HG03103 (cell line): ENCODE data around the gene DCUN1D3.
"Not testable (repeated sequence)": the region's sequence is repeated elsewhere in the genome, so short reads cannot be mapped to it uniquely, and the experiment has no call there.

Source experiments
- ATAC-seq: cut with Tn5 transposase; IDR thresholded peaks from one replicate; pipeline ENCODE4 v1.9.1; 2021; ENCODE audit warnings: low read depth; ENCODE audit not compliant: unreplicated experiment

Gene DCUN1D3

DNA sequence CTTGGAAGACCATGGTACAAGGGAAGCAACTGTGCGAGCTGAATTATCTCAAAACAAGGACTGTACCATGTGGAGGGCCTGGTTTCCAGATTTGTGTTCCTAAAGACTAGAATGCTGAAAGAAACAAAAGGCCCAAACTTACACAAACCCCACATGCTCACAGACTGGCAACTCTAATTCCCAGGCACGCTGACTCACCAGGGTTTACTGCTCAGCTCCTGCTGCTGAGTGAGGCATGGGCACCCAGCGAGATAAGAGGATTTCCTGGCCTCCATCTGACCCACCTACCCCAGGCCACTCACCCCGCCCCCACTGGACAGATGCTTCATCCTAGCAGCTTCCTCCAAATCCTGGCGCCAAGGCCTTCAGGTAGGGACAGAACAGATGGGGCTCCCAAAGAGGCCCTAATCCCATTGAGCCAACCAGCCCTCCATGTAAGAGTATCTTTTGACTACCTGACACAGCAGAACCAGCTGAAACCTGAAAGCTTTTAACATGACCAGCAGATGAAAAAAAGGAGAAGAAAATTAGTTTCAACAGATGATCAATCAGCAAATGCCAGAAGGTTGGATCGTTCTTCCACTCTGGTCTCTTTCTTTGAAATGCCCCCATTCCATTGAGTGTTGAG, 33.9 kb downstream of the DCUN1D3 start:
- ATAC-seq: no peak

DNA sequence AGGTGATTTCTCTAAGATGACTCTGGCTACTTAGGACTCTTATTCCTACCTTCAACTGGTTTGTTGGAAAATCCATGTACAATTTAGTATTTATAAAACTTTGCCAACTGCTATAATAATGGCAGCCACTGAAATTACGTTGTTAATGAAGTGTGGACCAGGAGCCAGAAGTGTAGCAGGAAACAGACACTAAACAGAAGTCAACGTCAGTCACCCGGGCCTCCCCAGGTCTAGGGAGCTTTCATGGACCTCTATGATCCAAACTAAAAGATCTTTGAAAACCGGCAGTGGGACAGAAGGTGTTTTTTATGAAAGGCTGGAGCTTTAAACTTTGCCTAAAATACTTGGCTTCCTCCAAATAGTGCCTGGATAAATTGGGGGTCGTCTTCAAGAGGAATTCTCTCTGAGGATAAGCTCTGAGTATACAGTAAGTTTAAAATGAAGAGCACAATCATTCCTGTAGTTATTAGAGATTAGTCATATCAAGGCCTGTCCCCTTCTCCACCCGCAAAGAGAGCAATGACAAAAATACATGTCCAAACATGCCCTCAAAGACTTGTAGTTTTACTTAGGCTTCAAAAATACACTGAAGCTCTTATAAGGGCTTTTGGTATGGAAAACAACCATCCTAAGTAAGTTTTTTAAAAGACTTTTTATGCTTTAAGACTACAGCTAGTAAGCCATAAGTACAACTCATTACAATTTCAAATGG, 34.6 kb downstream of the DCUN1D3 start:
- peak; percentile 56 for ATAC-seq

DNA sequence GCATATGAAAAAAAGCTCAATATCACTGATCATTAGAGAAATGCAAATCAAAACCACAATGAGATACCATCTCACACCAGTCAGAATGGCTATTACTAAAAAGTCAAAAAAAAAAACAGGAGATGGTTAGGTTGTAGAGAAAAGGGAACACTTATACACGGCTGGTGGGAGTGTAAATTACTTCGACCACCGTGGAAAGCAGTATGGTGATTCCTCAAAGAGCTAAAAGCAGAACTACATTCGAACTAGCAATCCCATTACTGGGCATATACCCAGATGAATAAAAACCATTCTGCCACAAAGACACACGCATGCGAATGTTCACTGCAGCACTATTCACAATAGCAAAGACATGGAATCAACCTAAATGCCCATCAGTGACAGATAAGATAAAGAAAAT, 35.8 kb downstream of the DCUN1D3 start:
- ATAC-seq: not testable (repeated sequence)

- ATAC-seq: no peak
Measured at GRCh38 chr16:20862162-20862960, 37.8 kb downstream of the DCUN1D3 start.

GRCh38 chr16:20860995-20861394, 39.2 kb downstream of the DCUN1D3 start:
- not testable (repeated sequence) for ATAC-seq

DNA sequence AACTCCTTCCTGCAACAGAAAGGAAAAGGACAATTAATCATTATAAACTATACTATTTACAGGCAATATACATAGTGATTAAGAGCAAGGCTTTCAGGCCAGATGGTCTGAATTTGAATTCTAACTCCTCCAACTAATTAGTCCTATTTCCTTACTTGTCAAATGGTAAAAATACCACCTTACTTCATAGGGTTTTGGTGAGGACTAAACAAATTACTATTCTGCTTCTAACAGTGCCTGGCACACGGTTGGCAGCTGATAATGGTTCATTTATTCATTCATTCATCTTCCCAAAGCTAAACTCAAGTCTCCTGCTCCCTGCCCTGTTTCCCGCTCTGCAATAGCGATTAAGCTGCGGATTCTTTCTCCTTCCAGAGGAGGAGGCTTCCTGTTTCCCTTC, 39.8 kb downstream of the DCUN1D3 start:
- ATAC-seq: no peak

GRCh38 chr16:20859699-20860098, 40.5 kb downstream of the DCUN1D3 start:
- no peak for ATAC-seq

- ATAC-seq: no peak
Measured at GRCh38 chr16:20859229-20859628, 40.9 kb downstream of the DCUN1D3 start.

- ATAC-seq: no peak
Measured at GRCh38 chr16:20857281-20857680, 42.9 kb downstream of the DCUN1D3 start.

DNA sequence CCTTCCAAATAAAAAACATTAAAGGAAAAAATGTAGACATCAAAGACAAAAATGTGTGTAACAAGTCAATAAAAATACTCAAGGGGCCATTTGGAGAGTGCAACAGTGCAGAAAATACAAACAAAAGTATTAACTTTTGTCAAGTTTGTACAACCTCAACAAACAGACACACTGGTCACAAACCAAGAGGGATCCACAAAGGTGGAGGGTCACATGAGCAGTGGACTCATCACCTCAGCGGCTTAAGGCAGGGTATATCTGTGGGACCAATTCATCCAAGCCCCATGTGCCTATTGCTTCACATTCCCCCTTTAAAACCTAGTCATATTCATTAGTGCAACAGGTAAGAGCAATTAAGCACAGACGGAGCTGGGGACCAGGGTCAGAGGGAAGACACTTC, 45.2 kb downstream of the DCUN1D3 start:
- no peak for ATAC-seq

DNA sequence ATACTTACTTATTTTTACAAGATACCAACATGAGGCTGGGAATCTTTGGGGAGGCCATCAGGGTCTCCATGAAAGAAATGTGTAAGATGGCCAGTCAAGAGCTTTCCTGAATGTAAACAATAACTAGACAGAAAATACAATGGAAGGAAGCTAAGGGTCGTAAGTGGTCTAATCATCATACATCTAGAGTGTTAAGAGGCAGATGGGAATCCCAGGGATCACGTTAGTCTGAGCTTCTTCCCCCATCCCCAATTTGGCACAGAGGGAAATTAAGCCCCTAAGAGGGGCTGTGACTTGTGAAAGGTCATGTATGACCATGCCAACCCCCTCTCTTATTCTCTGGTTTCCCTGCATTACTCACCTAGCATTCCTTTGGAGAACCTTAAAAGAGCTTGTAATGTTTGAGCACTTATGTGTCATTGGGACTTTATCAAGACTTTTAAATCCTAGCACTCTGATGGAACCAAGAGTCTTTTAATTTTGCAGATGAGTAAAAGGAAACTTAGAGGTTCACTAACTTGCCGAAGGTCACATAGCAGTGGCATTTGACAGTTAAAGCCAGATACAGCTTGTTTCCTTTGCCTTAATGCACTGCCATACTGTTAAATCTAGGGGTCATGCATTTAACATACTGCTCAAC, 46.1 kb downstream of the DCUN1D3 start:
- no peak for ATAC-seq

DNA sequence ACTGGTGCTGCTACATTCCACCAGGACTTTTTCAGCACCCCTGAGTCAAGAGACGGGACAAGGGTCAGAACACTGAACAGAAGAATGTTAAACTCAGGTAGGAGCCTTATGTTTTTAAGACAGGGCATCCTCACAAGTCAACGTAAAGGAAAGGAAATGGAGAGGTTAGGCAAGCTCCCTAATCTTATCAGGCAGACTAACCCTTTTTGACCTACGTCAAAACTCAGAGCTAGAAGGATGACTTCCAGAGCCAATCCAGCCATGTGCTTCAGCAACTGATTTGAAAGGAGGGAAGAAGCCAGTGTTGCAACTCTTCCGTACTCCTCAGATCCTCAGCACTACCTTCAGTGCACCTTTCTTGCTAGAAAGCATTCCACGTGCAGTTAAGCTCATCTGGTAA, 47.0 kb downstream of the DCUN1D3 start:
- no peak for ATAC-seq

- ATAC-seq: no peak
Measured at GRCh38 chr16:20851601-20852000, 48.6 kb downstream of the DCUN1D3 start.

GRCh38 chr16:20850981-20851380, 49.2 kb downstream of the DCUN1D3 start:
- no peak for ATAC-seq

DNA sequence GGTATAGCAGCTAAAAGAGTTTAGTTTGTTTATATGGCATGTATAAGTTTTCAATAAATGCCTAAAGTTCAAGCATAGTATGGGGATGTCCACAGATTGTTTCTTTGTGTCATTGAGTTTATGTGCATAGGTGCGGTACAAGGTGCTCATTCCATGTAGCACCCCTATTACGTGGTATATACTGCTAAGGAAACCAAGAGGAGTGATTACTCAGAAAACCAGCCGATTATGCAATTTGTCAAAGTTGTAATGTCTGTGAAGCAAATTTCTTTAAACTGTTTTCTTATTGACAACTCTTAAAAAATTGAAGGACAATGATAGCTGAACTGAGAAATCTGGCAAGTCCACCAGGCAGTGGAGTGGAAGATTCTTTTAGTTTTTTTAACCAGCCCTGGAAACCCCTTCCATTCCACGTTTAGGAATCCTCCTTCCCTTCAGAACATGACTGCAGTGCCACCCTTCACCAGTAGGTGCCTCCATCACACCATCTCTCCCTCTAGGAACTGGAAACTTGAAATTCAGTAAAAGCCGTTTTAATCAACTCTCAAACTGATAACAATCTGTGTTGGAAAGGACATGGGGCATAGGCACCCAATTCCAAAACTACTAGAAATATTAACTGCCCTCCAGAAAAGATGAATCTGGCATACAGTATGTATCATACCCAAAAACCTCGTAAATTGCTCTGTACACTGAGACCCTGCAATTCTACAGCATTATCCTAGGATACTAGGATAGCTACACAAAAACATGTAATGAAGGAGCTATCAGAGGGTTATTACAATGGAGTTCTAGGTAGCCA, 50.4 kb downstream of the DCUN1D3 start:
- no peak for ATAC-seq

DNA sequence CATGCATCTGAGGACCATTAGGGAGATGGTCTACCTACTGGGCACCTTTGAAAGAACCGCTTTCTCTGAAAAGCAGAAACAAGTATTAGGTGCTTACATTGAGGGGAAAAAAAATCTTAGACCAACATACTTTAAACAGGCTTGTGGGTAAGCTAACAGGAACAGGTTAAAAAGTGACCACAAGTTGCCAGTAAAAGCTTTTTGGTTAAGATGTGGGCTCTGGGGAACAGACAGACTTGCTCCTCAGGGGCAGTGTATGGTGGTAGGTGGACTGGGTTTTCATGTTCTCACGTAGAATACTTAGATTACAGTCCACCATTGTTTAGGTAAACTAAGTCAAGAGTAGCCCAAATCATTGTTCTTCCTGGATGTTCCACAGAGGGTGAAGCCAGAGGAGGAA, 52.6 kb downstream of the DCUN1D3 start:
- ATAC-seq: no peak

GRCh38 chr16:20846551-20846950, 53.6 kb downstream of the DCUN1D3 start:
- no peak for ATAC-seq

DNA sequence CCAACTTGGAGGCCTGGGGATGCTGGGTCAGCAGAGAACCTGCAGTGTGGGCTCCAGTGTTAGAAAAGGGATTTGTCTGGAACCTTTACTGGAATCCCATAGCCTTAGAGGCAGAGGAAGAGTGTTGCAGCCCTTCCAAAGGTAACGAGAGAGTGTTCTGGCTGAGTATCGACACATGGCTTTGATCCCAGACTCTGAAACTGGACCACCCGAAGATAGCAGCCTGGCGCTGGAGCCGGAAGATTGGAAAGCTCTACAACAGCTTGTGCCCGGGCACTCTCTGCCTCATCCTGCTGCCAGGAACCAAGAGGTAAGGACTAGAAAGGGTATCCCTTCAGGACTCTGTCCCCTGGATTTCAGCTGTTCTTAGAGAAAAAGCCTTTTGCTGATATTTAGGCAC, 54.1 kb downstream of the DCUN1D3 start:
- ATAC-seq: no peak

GRCh38 chr16:20844588-20844987, 55.6 kb downstream of the DCUN1D3 start:
- no peak for ATAC-seq

- ATAC-seq: no peak
Measured at GRCh38 chr16:20844054-20844453, 56.1 kb downstream of the DCUN1D3 start.
